Measurements from ENCODE around the gene EPHX1. TPM values are rescaled to one million over a fixed set of nuclear protein-coding genes. Genes with fewer than 3 reads are reported as not detected.
"Not testable (repeated sequence)": the region's sequence is repeated elsewhere in the genome, so short reads cannot be mapped to it uniquely, and the experiment has no call there.

EPHX1 gene
- total and polyA plus RNA-seq, 9 donors: 213 to 566 (median 302) TPM

GRCh38 chr1:225828706-225829345 lies 18.9 kb downstream of the EPHX1 start:
- H3K36me3 ChIP-seq: no peaks in the 10 kb centered on the region
- DNase-seq: peak in 1 of 5 donors; percentile 37
- H3K27me3 ChIP-seq: no peaks in the 10 kb centered on the region
- TF ChIP-seq, protein P1, sequence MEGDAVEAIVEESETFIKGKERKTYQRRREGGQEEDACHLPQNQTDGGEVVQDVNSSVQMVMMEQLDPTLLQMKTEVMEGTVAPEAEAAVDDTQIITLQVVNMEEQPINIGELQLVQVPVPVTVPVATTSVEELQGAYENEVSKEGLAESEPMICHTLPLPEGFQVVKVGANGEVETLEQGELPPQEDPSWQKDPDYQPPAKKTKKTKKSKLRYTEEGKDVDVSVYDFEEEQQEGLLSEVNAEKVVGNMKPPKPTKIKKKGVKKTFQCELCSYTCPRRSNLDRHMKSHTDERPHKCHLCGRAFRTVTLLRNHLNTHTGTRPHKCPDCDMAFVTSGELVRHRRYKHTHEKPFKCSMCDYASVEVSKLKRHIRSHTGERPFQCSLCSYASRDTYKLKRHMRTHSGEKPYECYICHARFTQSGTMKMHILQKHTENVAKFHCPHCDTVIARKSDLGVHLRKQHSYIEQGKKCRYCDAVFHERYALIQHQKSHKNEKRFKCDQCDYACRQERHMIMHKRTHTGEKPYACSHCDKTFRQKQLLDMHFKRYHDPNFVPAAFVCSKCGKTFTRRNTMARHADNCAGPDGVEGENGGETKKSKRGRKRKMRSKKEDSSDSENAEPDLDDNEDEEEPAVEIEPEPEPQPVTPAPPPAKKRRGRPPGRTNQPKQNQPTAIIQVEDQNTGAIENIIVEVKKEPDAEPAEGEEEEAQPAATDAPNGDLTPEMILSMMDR (IDR thresholded peaks at IDR 0.05): no peak
- TF ChIP-seq EP300 (IDR thresholded peaks at IDR 0.05): no peak
- no peak for TF ChIP-seq POLR2A (IDR thresholded peaks at IDR 0.05)
- peak overlapping the region in 1 of 2 donors; percentile 31 for H3K27ac ChIP-seq
- WGBS, 3 donors: 88 to 90% (median 90%) methylated on average over 14 of the region's 14 CpGs
- H3K4me1 ChIP-seq (ENCODE audit: insufficient read depth): peaks cover 29% of the 10 kb centered on the region
- intact Hi-C loops (cut with DNase I): no loop called here
- H3K4me3 ChIP-seq: no peak overlapping the region
- no peaks in the 10 kb centered on the region for H3K9me3 ChIP-seq

DNA sequence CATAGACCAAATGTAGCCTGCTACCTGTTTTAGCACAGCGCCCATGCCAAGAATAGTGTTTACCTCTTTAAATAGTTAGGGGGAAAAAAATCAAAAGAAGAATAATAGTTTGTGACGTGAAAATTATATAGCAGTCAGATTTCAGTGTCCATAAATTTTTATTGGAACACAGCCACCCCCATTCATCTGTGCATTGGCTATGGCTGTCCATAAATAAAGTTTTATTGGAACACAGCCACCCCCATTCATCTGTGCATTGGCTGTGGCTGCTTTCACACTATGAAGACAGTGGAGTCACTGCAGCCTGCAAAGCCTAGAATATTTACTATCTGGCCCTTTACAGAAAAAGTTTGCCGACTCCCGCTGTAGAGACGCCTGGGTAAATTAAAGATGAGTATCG lies 20.9 kb downstream of the EPHX1 start:
- H3K36me3 ChIP-seq: no peaks in the 10 kb centered on the region
- peaks cover 15% of the 10 kb centered on the region for H3K4me1 ChIP-seq (ENCODE audit: insufficient read depth)
- no peak overlapping the region for H3K4me3 ChIP-seq
- TF ChIP-seq POLR2A (IDR thresholded peaks at IDR 0.05): no peak
- TF ChIP-seq EP300 (IDR thresholded peaks at IDR 0.05): no peak
- TF ChIP-seq, protein P1 (IDR thresholded peaks at IDR 0.05): no peak
- intact Hi-C loops (cut with DNase I): no loop called here
- WGBS, 3 donors: 82 to 93% (median 91%) methylated on average over 6 of the region's 6 CpGs
- H3K27ac ChIP-seq: no peak overlapping the region
- DNase-seq: no peak
- H3K27me3 ChIP-seq: no peaks in the 10 kb centered on the region
- H3K9me3 ChIP-seq: no peaks in the 10 kb centered on the region

DNA sequence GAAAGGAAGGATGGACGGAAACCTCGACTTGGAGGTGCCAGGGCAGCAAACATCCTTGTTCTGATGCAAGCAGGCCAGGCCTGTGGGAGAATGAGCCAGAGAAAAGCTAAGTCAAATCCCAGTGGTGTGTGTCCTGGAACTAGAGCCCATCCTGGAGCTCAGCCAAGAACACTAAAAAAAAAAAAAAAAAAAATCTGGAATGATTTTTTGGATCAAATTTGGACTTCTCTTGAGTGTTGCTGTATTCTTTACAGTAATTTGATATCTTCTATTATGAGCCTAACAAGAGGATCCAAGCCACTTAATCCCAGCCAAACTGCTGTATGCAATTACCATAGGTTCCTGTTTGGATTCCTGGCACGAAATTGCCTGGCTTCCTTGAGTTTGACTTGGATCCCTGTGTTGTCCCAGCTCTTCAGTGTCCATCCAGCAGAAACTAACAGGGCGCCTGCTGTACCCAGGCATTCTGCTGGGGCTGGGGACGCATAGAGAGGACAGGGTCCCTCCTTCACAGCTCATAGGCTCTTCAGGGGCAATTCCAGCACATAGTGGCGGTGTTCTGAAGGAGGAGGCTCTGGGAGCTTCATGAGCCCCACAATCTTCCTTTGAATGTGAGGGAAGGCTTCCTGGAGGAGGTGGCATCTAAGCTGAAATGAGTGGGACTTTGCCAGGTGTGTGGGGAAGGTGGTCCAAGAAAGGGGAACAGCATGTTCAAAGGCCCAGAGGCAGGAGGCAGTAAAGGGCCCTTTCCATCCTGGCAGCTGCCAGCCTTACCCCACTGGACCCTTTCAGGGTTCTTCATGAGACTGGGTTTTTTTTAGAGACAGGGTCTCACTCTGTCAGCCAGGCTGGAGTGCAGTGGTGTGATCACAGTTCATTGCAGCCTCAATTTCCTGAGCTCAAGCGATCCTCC lies 24.7 kb downstream of the EPHX1 start:
- no peaks in the 10 kb centered on the region for H3K27me3 ChIP-seq
- peak; percentile 70 to 82 (median 76) for DNase-seq
- intact Hi-C loops (cut with DNase I): no loop called here
- no peaks in the 10 kb centered on the region for H3K36me3 ChIP-seq
- no peak for TF ChIP-seq POLR2A (IDR thresholded peaks at IDR 0.05)
- no peak for TF ChIP-seq EP300 (IDR thresholded peaks at IDR 0.05)
- TF ChIP-seq, protein P1 (IDR thresholded peaks at IDR 0.05): no peak
- peaks cover 7% of the 10 kb centered on the region for H3K4me1 ChIP-seq (ENCODE audit: insufficient read depth)
- H3K9me3 ChIP-seq: no peaks in the 10 kb centered on the region
- 49 to 53% (median 51%) methylated on average over 7 of the region's 7 CpGs for WGBS, 3 donors
- H3K4me3 ChIP-seq: no peak overlapping the region
- H3K27ac ChIP-seq: peak overlapping the region in 1 of 2 donors; percentile 60

DNA sequence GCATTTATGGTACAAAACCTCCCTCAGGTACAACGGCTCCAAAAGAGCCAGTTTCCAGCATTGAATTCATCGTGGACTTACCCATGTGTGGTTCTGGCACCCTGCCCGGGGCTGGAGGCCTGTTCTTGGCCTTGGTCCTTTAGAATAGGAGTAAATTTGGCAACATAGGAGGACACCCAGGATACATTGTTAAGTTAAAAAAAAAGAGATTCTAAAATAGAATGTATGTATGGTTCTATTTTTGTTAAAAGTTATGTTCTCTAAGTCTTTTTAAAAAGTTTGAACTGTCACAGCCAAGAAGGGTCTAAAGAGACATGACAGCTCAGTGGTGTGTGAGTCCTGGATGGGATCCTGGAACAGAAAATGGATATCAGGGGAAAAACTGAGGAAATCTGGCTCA lies 25.9 kb downstream of the EPHX1 start:
- peaks cover 7% of the 10 kb centered on the region for H3K4me1 ChIP-seq (ENCODE audit: insufficient read depth)
- peak overlapping the region in 1 of 2 donors; percentile 60 for H3K27ac ChIP-seq
- TF ChIP-seq, protein P1 (IDR thresholded peaks at IDR 0.05): no peak
- no peak for TF ChIP-seq EP300 (IDR thresholded peaks at IDR 0.05)
- TF ChIP-seq POLR2A (IDR thresholded peaks at IDR 0.05): no peak
- H3K4me3 ChIP-seq: no peak overlapping the region
- no peaks in the 10 kb centered on the region for H3K36me3 ChIP-seq
- 0 to 12% (median 5%) methylated on average over 3 of the region's 3 CpGs for WGBS, 3 donors
- intact Hi-C loops (cut with DNase I): no loop called here
- no peaks in the 10 kb centered on the region for H3K27me3 ChIP-seq
- H3K9me3 ChIP-seq: no peaks in the 10 kb centered on the region
- DNase-seq: peak; percentile 82 to 91 (median 84)

GRCh38 chr1:225836296-225836695 lies 26.4 kb downstream of the EPHX1 start:
- peak overlapping the region in 1 of 2 donors; percentile 60 for H3K27ac ChIP-seq
- H3K9me3 ChIP-seq; H3K36me3 ChIP-seq; intact Hi-C loops (cut with DNase I); H3K4me1 ChIP-seq (ENCODE audit: insufficient read depth); H3K27me3 ChIP-seq; H3K4me3 ChIP-seq; DNase-seq: not testable (repeated sequence)
- 55 to 66% (median 61%) methylated on average over 4 of the region's 4 CpGs for WGBS, 3 donors

All from ovary (tissue), 9 donors.